Measurements from ENCODE around the gene DNER. TPM values are rescaled to one million over a fixed set of nuclear protein-coding genes. Genes with fewer than 3 reads are reported as not detected.

Gene DNER
- total RNA-seq, 3 donors from 2014 or later (not counting 1 experiment from before 2014, with no cell fraction given) = not detected

- H3K9me3 ChIP-seq (ENCODE audit: control insufficient read depth, insufficient read depth, low read length) = no peaks in the 10 kb centered on the region
- Mint-ChIP-seq H3K27ac (no peak overlapping the region), H3K4me3 (no peak overlapping the region), H3K4me1 (no peaks in the 10 kb centered on the region), H3K27me3 (ENCODE audit: low read depth in 2 of 2) (peaks cover 20 to 24% of the 10 kb centered on the region in 2 donors), H3K9me3 (no peaks in the 10 kb centered on the region), H3K36me3 (no peaks in the 10 kb centered on the region)
- H3K27me3 ChIP-seq (ENCODE audit: control insufficient read depth, insufficient read depth, low read length) = no peaks in the 10 kb centered on the region
- intact Hi-C loops (cut with micrococcal nuclease) = no loop called here
- H3K36me3 ChIP-seq (ENCODE audit: control insufficient read depth, insufficient read depth, low read length) = no peaks in the 10 kb centered on the region
- 86% methylated on average over 4 of the region's 6 CpGs for WGBS (ENCODE audit: insufficient coverage)
- H3K4me1 ChIP-seq (ENCODE audit: control insufficient read depth, insufficient read depth, low read length) = no peaks in the 10 kb centered on the region
- no peak overlapping the region for H3K27ac ChIP-seq (ENCODE audit: low read length)
- TF ChIP-seq CTCF (IDR thresholded peaks at IDR 0.05) = no peak
- no peak for ATAC-seq
- DNase-seq = no peak
- no peak overlapping the region for H3K4me3 ChIP-seq (ENCODE audit: low read length)
Observed at GRCh38 chr2:229684942-229685562, 29.3 kb downstream of the DNER start.

GRCh38 chr2:229679393-229680125, 34.8 kb downstream of the DNER start:
- no peak overlapping the region for H3K4me3 Mint-ChIP-seq
- WGBS (ENCODE audit: insufficient coverage) = 77% methylated on average over 4 of the region's 4 CpGs
- no peak for TF ChIP-seq CTCF (IDR thresholded peaks at IDR 0.05)

GRCh38 chr2:229675569-229675968, 38.8 kb downstream of the DNER start:
- ATAC-seq = no peak
- H3K36me3 Mint-ChIP-seq = no peaks in the 10 kb centered on the region
- TF ChIP-seq CTCF (IDR thresholded peaks at IDR 0.05) = no peak
- no peak for DNase-seq
- Histone ChIP-seq H3K27ac (ENCODE audit: low read length) (no peak overlapping the region), H3K4me3 (ENCODE audit: low read length) (no peak overlapping the region), H3K9me3 (ENCODE audit: control insufficient read depth, insufficient read depth, low read length) (no peaks in the 10 kb centered on the region), H3K27me3 (ENCODE audit: control insufficient read depth, insufficient read depth, low read length) (no peaks in the 10 kb centered on the region), H3K4me1 (ENCODE audit: control insufficient read depth, insufficient read depth, low read length) (no peaks in the 10 kb centered on the region), H3K36me3 (ENCODE audit: control insufficient read depth, insufficient read depth, low read length) (no peaks in the 10 kb centered on the region)
- intact Hi-C loops (cut with micrococcal nuclease) = no loop called here
- no peak overlapping the region for H3K4me3 Mint-ChIP-seq
- 44% methylated on average over 4 of the region's 4 CpGs for WGBS (ENCODE audit: insufficient coverage)
- H3K27me3 Mint-ChIP-seq (ENCODE audit: low read depth in 2 of 2) = peaks cover 27 to 67% of the 10 kb centered on the region in 2 donors
- no peaks in the 10 kb centered on the region for H3K4me1 Mint-ChIP-seq
- H3K9me3 Mint-ChIP-seq = no peaks in the 10 kb centered on the region
- no peak overlapping the region for H3K27ac Mint-ChIP-seq

More at GRCh38 chr2:229679393-229680125, 34.8 kb downstream of the DNER start:
- Histone ChIP-seq H3K4me3 (ENCODE audit: low read length) (no peak overlapping the region), H3K9me3 (ENCODE audit: control insufficient read depth, insufficient read depth, low read length) (no peaks in the 10 kb centered on the region), H3K36me3 (ENCODE audit: control insufficient read depth, insufficient read depth, low read length) (no peaks in the 10 kb centered on the region), H3K27ac (ENCODE audit: low read length) (no peak overlapping the region), H3K27me3 (ENCODE audit: control insufficient read depth, insufficient read depth, low read length) (no peaks in the 10 kb centered on the region), H3K4me1 (ENCODE audit: control insufficient read depth, insufficient read depth, low read length) (no peaks in the 10 kb centered on the region)
- Mint-ChIP-seq H3K36me3 (no peaks in the 10 kb centered on the region), H3K9me3 (no peaks in the 10 kb centered on the region), H3K4me1 (no peaks in the 10 kb centered on the region), H3K27me3 (ENCODE audit: low read depth in 2 of 2) (peaks cover 30 to 49% of the 10 kb centered on the region in 2 donors), H3K27ac (no peak overlapping the region)
- intact Hi-C loops (cut with micrococcal nuclease) = no loop called here
- no peak for DNase-seq
- ATAC-seq = no peak

Measured in natural killer cell (primary cell).